ENCODE results near the gene CHD2.
"Not testable (repeated sequence)": the region's sequence is repeated elsewhere in the genome, so short reads cannot be mapped to it uniquely, and the experiment has no call there.

CHD2 gene

DNA sequence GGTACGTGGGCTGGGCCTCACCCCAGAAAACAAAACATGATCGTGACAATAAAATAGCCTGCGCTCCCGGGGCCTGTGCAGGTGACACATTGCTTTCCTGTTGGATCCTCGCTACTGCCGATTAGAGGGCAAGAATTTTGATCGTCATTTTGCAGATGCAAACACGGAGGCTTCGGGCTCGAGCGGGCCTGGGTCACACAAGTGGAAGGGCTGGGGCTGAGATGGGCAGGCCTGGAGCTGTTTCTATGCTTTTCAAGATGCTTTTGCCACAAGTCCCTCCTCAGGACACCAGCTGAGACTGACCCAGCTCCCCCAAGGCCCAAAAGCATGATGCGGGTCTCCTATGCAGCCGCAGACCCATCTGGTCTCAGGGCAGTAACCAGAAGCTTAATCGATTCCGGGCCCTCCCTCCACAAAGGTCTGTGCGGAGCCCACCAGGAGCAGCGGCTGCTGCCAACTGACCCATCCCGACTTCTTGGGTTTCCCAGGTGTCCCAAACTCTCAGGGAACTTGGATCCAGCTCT, 158.8 kb downstream of the CHD2 start:
- DNase-seq (ENCODE audit: low read depth, low spot score), result no peak
- H3K27ac ChIP-seq, result no peak overlapping the region

DNA sequence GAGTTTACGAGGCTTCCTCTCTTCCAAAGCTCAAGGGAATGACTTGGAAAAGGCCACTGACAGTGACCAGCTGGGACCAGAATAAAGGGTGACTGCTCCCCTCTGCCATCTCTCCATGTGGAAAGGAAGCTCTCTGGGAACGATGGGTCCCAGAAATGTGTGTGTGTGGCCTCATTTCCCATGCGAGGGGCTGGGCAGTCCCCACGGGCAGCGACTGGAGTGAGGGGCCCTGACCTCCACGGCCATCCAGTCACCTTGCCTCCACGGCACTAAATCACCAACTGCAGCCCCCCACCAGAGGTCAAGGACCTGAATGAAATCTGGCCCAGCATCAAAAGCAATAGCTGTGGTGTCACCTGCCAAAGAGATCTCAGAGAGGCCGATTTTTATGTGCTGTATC, 159.3 kb downstream of the CHD2 start:
- H3K27ac ChIP-seq, result no peak overlapping the region
- no peak for DNase-seq (ENCODE audit: low read depth, low spot score)

DNA sequence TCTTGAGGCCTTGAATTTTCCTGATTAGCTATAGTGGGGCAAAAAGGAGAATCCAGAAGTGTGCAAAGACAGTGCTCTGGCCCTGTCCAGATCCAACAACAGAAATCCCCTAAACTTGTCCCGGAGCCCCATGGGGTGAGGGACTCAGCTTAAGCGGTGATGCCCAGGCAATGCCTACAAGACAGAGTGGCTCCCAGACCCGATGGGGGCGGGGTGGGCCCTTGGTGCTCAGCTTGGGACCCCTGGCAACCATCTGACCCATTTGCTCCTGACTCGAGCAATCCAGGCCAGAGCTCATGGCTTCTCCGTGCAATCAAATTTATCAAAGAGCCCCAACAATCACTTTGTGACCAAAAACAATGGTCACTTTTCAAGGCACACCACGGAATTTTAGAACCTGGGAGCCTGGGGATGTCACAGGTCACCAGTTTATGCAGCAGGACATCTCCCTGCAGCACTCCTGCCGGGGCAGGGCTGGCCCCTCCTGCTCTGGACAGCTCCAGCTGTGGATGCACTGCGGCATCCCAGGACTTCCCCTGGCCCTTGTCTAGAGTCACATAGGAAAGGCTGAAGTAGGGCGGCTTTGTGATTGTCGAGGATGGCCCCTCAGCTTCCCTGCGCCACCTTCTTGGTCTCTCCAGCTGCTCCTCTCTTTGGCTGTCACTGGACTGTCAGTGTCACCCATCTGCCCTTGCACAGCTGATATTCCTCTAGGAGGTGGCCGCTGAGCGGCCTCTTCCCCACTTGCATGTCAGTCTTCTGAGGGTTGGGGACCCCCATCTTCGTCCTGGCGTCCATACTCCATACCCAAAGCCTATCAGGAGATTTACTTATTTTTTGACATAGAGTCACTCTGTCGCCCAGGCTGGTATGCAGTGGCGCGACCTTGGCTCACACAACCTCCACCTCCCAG, 160.5 kb downstream of the CHD2 start:
- no peak overlapping the region for H3K27ac ChIP-seq
- DNase-seq (ENCODE audit: low read depth, low spot score), result no peak

DNA sequence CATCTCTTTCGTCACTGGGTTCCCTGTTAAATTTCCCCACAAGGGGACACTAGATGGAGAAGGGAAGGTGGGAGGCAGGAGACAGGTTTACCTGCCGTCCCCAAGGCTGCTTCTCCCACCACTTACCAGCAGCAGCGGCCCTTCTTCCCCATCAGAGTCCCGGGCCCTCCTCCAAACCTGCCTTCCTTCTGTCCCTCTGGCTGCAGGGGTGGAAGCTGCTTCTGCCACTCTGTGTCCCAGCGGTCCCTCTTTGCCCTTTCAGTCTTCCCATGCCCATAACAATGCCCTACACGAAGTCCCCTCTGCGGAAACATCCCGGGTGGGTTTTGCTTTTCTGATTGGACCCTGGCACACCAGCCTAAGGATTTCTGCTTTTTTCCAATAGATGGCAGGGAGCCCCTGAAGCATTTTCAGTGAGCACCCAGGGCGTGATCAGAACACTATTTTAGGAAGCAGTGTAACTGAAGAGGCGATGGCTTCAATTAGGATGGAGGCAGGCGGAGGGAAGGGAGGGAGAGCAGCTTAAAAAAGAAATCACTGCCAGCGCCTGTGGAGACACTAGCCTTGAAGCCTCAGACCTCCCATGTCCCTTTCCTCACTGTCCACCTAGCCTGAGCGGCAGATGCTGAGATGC, 162.6 kb downstream of the CHD2 start:
- H3K27ac ChIP-seq, result peak overlapping the region; percentile 77
- not testable (repeated sequence) for DNase-seq (ENCODE audit: low read depth, low spot score)

DNA sequence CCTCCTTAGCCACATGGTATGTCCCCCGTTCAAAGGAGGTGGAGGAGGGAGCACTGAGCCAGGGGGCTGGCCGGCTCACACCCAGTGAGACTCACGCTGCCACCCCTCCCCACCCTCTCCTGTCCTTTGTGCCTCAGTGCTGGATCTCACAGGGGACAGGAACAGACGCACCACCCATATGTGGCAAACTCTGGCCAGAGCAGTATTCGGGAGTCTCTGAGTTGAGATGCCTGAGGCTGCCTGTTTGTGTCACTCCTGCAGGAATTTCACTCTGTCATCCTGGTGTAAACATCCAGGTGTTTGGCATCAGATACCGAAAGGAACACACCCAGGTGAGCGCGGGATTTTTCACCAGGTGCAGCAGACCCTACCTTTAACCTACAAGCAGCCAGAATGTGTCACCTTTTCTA, 163.1 kb downstream of the CHD2 start:
- peak; percentile 85 for DNase-seq (ENCODE audit: low read depth, low spot score)
- H3K27ac ChIP-seq, result peak overlapping the region; percentile 77

DNA sequence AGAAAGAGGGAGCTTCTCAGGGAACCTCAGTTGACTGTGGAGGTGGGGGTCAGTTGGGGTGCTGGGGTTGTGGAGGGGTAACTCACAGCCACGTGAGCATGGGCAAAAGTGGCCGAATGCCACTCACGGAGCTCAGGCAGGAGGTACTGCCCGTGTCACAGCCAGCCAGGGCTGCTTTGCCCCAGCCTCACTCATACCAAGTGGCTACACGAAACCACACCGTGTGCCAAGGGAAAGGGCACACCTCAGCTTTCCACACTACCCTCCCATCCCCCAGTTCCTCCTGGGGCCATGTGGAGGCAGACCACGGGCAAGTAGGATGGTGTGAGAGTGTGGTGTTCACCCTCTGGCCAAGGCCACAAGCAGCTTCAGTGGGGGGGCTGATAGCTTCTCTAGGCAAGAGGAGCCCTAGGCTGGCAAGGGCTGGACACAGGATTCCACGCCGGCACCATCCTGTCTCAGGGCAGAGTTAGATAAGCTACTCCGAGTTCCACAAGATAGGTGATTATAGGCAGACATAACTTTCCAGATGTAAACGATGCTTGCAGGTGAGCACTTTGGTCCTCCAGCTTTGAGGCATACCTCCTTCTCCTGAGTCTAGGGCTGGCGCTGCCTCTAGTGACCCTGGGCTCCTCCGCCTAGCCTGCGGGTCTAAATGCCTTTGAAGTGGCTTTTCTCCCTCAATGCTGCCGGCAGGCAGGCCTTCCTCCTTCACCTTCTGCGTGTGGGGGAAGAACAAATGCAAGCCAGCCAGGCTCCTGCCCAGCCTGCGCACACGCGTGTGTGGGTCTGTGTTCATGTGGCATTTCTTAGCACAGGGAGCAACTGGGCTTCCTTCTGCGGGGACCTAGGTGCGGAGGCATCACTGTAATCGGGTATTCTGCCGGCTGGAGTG, 163.9 kb downstream of the CHD2 start:
- DNase-seq (ENCODE audit: low read depth, low spot score), result no peak
- H3K27ac ChIP-seq, result peak overlapping the region; percentile 77

DNA sequence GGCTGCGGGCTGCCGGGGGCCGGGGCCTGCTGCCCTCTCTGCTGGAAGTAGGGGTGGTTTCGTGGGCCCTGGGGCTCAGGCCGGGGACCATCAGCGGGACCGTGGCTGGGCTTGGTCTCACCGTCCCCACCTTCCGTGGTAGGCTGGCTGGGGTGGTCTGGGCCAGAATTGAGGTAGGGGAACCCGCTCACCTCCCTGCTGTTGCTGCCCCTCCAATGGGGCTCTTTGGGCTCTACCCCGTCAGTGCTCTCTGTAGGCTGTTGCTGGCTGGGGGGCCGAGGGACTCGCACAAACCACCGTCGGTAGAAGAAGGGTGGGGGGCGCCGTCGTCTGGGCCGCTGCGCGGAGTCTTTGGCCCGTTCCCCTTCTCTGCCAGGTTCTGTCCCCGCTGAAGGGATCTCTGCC, 165.5 kb downstream of the CHD2 start:
- no peak overlapping the region for H3K27ac ChIP-seq

DNA sequence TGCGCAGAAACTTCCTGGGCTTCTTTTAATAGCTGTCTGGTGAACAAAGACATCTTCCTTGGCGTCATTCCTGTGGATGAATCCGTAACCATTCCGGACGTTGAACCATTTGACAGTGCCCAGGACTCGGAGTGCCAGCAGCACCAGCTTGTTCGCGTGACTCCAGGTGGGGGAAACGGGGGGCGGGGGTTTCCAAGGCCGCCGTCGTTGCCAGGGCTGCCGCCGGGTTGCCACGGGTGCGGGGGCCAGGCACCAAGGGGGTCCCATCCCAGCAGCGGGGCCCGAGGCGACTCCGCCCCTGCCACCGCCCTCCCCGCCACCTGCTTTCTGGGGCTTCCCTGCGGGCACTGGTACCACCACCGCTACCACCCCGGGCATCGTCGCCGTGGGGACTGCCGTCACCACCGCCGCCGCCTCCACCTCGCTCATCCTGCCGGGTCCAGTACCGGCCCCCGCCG, 166.1 kb downstream of the CHD2 start:
- no peak overlapping the region for H3K27ac ChIP-seq
- DNase-seq (ENCODE audit: low read depth, low spot score), result no peak

More for the DNA sequence above, 165.5 kb downstream of the CHD2 start:
- DNase-seq (ENCODE audit: low read depth, low spot score), result no peak

DNA sequence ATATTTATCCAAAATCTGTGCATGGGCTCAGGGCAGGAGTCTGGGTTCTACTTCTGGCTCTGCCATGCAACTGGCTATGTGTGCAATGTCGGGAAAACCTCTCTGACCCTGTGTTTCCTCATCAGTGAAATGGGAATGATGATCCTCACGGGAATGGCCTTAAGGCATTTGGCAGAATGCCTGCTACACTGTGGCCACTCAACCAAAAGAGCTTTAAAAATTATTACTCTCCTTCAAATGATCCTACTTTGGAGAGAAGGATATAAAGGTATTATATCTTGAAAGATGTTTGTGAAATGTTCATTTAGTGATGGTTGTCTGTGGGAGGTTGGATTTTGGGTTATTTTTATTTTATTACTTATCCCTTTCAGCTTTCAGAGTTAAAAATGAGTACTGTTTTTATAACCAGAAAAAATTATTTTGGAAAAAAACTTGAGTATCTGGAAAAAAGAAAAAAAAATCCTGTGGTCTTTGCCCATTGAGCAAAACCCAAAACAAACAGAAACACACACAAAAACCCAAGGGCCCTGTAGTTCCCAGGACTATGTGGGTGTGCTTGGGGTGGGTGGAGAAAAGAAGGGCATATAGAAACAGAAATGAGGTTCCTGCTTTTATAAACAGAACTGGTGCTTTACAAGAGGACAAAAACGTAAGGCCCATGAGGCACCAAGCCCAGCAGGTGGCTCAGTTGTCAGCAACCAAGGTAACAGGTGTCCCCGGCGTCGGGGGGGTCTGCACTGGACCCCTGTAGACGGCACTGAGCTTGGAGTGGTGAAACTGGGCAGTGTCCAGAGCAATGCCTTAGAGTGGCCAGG, 166.9 kb downstream of the CHD2 start:
- no peak overlapping the region for H3K27ac ChIP-seq
- DNase-seq (ENCODE audit: low read depth, low spot score), result no peak

DNA sequence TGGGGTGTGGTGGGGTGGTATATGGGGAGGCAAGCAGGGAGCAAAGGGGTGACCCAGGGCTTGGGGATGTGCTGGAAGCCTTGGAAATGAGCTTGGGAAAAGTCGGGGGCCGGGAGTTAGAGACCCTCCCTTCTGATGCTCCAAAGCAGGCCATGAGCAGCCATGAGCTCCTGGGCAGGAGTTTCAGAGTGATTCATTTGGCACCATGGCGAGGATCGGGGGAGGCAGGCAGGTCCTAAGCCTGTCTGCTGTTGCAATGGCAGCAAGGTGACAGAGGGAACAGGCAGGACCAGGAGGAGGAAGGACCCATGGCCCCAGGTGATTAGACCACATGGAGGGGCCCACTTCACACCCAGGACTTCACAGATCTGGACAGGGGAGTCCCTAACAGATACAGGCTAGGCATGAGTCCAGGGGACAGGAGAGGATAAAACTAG, 167.5 kb downstream of the CHD2 start:
- DNase-seq (ENCODE audit: low read depth, low spot score), result no peak

DNA sequence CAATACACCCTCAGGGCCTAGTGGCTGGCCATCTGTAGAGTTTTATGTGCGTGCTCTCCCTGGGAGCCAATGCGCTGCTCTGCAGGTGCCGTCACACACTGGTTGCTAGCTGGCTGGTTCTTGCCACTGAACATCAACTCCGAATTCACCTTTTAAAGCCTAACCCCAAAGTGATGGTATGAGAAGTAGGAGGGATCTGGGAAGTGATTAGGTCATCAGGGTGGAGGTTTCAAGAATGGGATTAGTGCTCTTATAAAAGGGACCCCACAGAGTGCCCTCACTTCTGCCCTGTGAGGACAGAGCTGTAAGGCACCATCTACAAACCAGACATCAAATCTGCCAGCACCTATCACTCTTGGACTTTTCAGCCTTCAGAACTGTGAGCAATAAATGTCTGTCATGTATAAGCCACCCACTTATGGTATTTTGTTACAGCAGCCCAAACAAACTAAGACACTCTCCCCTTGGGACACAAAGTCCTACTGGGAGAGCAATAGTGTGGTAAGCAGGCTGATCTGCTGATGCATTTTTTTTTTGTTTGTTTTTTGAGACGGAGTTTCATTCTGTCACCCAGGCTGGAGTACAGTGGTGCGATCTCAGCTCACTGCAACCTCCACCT, 168.6 kb downstream of the CHD2 start:
- DNase-seq (ENCODE audit: low read depth, low spot score), result no peak
- no peak overlapping the region for H3K27ac ChIP-seq

More for the DNA sequence above, 167.5 kb downstream of the CHD2 start:
- no peak overlapping the region for H3K27ac ChIP-seq

DNA sequence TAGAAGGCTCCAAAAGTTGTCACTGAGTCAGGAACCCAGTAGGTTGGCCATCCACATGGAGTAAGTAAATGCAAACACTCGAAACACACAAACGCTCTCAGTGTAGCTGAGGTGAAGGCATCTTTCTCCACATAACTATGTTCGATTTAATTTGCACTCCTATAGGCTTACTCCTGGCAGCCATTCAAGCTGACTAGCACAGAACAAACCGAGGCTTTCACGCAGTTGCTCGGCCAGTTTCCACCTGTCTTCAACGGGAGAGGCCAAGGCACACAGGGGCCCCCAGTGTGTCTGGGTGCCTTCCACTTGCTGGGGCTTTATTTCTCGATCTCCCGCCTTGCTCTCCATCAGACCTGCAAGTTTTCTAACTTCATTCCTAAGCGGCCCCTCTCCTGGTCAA, 170.0 kb downstream of the CHD2 start:
- DNase-seq (ENCODE audit: low read depth, low spot score), result no peak
- no peak overlapping the region for H3K27ac ChIP-seq

DNA sequence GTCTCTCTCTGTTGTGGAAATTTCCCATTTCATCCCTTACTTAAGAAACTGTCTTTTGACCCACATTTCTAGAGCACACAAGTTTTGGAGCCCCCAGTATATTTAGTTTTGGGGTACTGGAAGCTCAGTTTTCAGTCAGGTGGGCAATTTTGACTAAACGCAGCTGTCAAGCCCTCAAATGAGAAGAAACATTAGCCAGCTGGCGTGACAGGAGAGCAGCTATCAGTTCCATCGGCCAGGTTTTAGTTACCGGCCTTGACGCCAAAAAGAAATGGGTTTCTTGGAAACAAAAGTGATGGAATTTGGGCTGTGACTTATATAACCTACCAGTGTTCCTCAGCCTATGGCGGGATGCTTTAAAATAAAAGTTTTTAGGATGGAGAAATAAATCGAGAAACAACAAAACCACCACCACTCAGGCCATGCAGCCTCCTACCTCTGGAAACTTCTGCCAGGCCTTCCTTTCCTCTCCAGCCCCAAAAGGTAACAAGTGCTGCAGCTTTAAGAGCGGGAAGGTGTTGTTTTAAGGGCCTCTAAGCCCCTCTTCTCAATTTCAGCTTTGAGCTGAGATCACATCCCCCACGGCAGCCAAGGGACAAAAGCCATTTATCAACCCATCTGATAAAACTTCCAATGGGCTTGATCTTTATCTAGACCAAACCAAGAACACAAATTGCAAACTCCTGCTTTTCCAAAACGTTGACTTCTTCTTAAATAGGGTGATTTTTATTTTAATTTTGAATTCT, 170.6 kb downstream of the CHD2 start:
- H3K27ac ChIP-seq, result no peak overlapping the region
- DNase-seq (ENCODE audit: low read depth, low spot score), result no peak

DNA sequence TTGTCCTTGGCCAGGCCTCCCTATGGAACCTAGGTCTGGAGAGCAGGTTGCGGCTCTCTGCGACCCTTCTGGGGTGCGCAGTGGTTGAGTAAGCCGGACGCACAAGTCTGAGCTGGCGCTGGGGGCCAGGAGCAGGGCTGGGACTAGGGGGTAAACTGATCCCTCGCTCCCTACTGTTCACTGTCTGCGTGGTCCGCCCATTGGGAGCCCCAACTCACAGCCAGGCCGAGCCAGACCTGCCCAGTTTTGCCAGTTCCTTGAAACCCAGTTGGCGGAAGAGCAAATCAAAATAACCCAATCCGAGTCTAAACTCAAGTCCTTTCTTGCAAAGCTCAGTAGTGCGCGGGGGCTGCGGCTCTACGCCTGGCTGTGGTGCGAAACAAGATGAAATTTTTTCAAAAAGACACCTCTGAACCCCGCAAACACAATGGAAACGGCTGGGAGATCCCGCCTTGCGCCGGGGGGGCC, 171.4 kb downstream of the CHD2 start:
- H3K27ac ChIP-seq, result no peak overlapping the region
- DNase-seq (ENCODE audit: low read depth, low spot score), result no peak

DNA sequence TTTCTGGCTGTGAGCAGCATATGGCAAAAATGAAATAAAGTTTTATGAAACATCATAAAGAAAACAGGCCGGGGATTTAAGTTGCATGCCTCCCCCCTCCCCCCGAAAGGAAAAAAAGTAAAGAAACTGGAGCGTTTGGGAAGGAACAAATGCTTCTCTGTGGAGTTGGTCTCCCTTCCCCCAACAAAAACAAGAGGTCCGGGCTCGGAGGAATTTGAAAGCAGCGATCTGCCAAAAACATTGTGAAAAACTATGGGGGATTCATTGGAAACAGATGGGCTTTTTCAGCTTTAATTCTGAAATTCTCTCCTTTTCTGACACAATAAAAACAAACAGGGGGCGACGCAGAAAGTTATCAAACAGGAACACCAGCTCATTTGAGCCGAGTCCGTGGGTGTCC, 171.9 kb downstream of the CHD2 start:
- H3K27ac ChIP-seq, result no peak overlapping the region
- DNase-seq (ENCODE audit: low read depth, low spot score), result no peak

DNA sequence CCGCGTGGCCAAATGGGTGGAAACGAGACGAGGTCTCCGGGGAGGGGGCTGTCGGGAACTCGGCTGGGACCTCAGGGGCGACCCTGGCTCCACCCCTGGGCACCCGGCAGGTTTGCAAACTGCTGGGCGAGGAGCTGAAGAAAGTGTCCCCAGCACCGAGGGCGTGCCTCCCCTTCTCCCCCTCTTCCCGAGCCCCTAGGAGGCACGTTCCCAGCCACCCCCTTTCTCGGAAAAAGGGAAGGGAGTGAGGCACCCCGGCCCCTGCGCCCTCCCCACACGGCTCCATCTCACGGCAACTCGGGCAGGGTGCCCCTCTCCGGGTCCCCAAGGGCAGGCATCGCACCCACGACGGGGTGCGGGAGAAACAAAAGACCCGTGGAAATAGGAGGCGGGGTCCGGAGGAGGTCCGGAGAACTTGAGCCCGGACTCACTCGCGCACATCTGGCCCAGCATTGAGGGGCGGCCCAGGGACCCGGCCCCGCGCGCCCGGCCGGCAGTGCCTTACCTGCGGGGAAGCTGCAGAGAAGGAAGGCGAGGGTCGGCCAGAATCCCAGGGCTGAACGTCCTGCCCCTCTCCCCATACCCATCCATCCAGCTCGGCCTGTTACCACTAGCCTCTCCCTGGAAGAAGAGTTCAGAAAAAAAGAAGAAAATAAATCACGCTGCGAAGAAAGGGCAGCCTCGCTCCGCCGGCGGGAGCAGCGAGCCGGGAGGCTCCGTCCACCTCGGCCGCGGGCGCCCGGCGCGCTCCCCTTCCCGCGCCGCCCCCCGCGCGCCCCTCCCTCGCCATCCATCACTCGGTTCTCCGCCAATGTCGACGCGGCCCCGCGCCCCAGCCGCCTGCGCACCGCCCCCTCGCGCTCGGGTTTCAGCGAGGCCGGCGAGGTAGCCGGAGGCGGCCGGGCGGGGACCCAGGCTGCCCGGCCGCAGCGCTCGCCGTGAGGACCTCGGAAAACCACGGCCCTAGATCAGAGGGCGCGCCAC, 172.6 kb downstream of the CHD2 start:
- DNase-seq (ENCODE audit: low read depth, low spot score), result no peak
- H3K27ac ChIP-seq, result no peak overlapping the region

DNA sequence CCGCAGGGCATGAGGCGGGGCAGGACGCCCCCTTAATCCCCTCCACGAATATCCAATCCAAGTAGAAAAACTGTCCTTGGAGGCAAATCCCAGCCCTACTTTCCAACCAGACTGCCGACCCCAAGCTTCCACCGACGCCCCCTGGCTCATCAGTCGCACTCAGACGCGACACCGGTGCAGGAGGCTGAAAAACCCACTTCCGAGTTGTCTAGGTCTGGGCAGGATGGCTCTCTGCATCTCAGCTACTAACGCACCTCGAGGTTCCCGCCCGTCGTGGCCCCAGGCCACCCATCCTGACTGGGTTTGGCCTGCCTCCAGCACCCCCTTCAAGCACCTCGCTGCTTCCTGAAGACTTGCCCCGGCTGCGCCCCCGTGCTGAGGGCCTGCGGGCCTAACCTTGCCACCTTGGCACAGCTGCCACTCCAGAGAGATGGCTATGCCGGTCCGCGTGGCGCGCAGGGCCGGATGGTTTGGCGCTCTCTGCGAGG, 173.4 kb downstream of the CHD2 start:
- no peak for DNase-seq (ENCODE audit: low read depth, low spot score)
- H3K27ac ChIP-seq, result no peak overlapping the region
